ENCODE measurements around the gene LIM2. TPM values are rescaled to one million over a fixed set of nuclear protein-coding genes. Genes with fewer than 3 reads are reported as not detected.

Gene LIM2
- total and polyA plus RNA-seq, 9 of the 15 experiments (the other 6 are each of a cell fraction or from before 2014, with no cell fraction given) = 0.07 to 0.45 (median 0.18) TPM; not detected in 4

GRCh38 chr19:51367565-51368365 is 20.0 kb downstream of the LIM2 start (continued):
- TF ChIP-seq PML (IDR thresholded peaks at IDR 0.05; ENCODE audit: low read length) (peak; percentile 46; the same call in 1 of the 2 replicates), KDM4B (IDR thresholded peaks at IDR 0.05; ENCODE audit: borderline replicate concordance in 2 of 2, low read depth in 1 of 2) (0 out of 4 replicates have a peak, but pooled peaks of 1 of the 2 experiments have one; percentile 72), ZSCAN32 (CRISPR knock-in tag; IDR thresholded peaks at IDR 0.05) (no peak), ETS2 (tag; IDR thresholded peaks at IDR 0.05; ENCODE audit: borderline replicate concordance, poor library complexity, severe bottlenecking) (no peak), ZNF3 (CRISPR knock-in tag; IDR thresholded peaks at IDR 0.05) (no peak), ZBTB7A (IDR thresholded peaks at IDR 0.05; ENCODE audit: borderline replicate concordance, control insufficient read depth, low read depth, low read length) (peak; percentile 78; the same call in 1 of the 2 replicates), GTF2A2 (tag; IDR thresholded peaks at IDR 0.05) (no peak), KHSRP (IDR thresholded peaks at IDR 0.05) (no peak), NFIC (IDR thresholded peaks at IDR 0.05) (0 out of 2 replicates have a peak, but pooled peaks have one; percentile 11), RBFOX2 (IDR thresholded peaks at IDR 0.05; ENCODE audit: low read depth, low read length) (peak; percentile 89), GABPA (tag; conservative IDR thresholded peaks at IDR 0.05; ENCODE audit: low read depth) (peak; percentile 87), SMAD1 (IDR thresholded peaks at IDR 0.05; ENCODE audit: low read depth, low read length, partially characterized antibody) (no peak), ZNF24 (IDR thresholded peaks at IDR 0.05) (no peak), BCOR (IDR thresholded peaks at IDR 0.05) (peak; percentile 24; the same call in 1 of the 2 replicates), ZNF639 (CRISPR knock-in tag; conservative IDR thresholded peaks at IDR 0.05 in 1 of 2, IDR thresholded peaks at IDR 0.05 in 1 of 2) (peak in 1 of 2 experiments; percentile 73; a peak in 2 of 4 replicates), ETV5 (CRISPR knock-in tag; IDR thresholded peaks at IDR 0.05; ENCODE audit: low read depth) (peak; percentile 88), ARID3B (CRISPR knock-in tag; IDR thresholded peaks at IDR 0.05; ENCODE audit: borderline replicate concordance) (no peak), PRMT5 (CRISPR knock-in tag; IDR thresholded peaks at IDR 0.05) (0 out of 2 replicates have a peak, but pooled peaks have one; percentile 44), RERE (CRISPR knock-in tag; IDR thresholded peaks at IDR 0.05; ENCODE audit: borderline replicate concordance) (no peak)
